HEK293 (cell line): ENCODE data around the gene CXorf66.

Experiments
- AEBP2 ChIP-seq: fragments of 450-650 bp; formaldehyde crosslinking; IDR thresholded peaks from 2 replicates; pipeline ENCODE4 v1.5.1; 2016; ENCODE audit warnings: missing biosample characterization, missing genetic modification characterization, borderline replicate concordance
- GFI1B ChIP-seq: fragments of 450-650 bp; formaldehyde crosslinking; IDR thresholded peaks from 2 replicates; pipeline ENCODE4 v1.5.1; 2016; ENCODE audit warnings: missing biosample characterization, missing genetic modification characterization
- GLI2 ChIP-seq: fragments of 450-650 bp; formaldehyde crosslinking; IDR thresholded peaks from 2 replicates; pipeline ENCODE4; 2017; ENCODE audit warnings: missing biosample characterization, missing genetic modification characterization, low read depth, borderline replicate concordance
- HOXC10 ChIP-seq: sonication (generic); formaldehyde crosslinking; IDR thresholded peaks from 2 replicates; pipeline ENCODE4 v1.8.1; 2023; ENCODE audit warnings: mild to moderate bottlenecking, missing genetic modification reagents
- KLF17 ChIP-seq: fragments of 450-650 bp; formaldehyde crosslinking; IDR thresholded peaks from 2 replicates; pipeline ENCODE4 v1.5.1; 2016; ENCODE audit warnings: missing biosample characterization, missing genetic modification characterization
- KLF7 ChIP-seq: fragments of 450-650 bp; formaldehyde crosslinking; IDR thresholded peaks from 2 replicates; pipeline ENCODE4 v1.5.1; 2016; ENCODE audit warnings: missing biosample characterization, missing genetic modification characterization, borderline replicate concordance
- REPIN1 ChIP-seq: fragments of 450-650 bp; formaldehyde crosslinking; IDR thresholded peaks from 2 replicates; pipeline ENCODE4 v1.5.1; 2017; ENCODE audit warnings: missing biosample characterization, missing genetic modification characterization, low read depth
- TRIM28 ChIP-seq: IDR thresholded peaks from 2 replicates; pipeline ENCODE4 v1.6.1; 2011; ENCODE audit warnings: low read length, control low read depth, borderline replicate concordance
- ZBTB10 ChIP-seq: fragments of 450-650 bp; formaldehyde crosslinking; IDR thresholded peaks from 2 replicates; pipeline ENCODE4 v1.5.1; 2016; ENCODE audit warnings: missing biosample characterization, missing genetic modification characterization
- ZNF146 ChIP-seq: fragments of 450-650 bp; formaldehyde crosslinking; IDR thresholded peaks from 2 replicates; pipeline ENCODE4 v1.5.1; 2016; ENCODE audit warnings: missing biosample characterization, missing genetic modification characterization
- ZNF18 ChIP-seq: fragments of 450-650 bp; formaldehyde crosslinking; IDR thresholded peaks from 2 replicates; pipeline ENCODE4 v1.5.1; 2016; ENCODE audit warnings: missing biosample characterization, missing genetic modification characterization
- ZNF211 ChIP-seq: fragments of 450-650 bp; formaldehyde crosslinking; IDR thresholded peaks from 2 replicates; pipeline ENCODE4 v1.5.1; 2016; ENCODE audit warnings: low read depth, missing biosample characterization, missing genetic modification characterization
- ZNF239 ChIP-seq: fragments of 450-650 bp; formaldehyde crosslinking; IDR thresholded peaks from 2 replicates; pipeline ENCODE4 v1.5.1; 2016; ENCODE audit warnings: missing biosample characterization, missing genetic modification characterization
- ZNF26 ChIP-seq: fragments of 450-650 bp; formaldehyde crosslinking; IDR thresholded peaks from 2 replicates; pipeline ENCODE4 v1.5.1; 2016; ENCODE audit warnings: missing biosample characterization, missing genetic modification characterization
- ZNF37A ChIP-seq: fragments of 450-650 bp; IDR thresholded peaks from 2 replicates; pipeline ENCODE4 v1.5.1; 2018; ENCODE audit warnings: missing biosample characterization, missing genetic modification characterization
- ZNF514 ChIP-seq: fragments of 450-650 bp; formaldehyde crosslinking; IDR thresholded peaks from 2 replicates; pipeline ENCODE4 v1.5.1; 2016; ENCODE audit warnings: missing biosample characterization, missing genetic modification characterization
- ZNF529 ChIP-seq: fragments of 450-650 bp; formaldehyde crosslinking; IDR thresholded peaks from 2 replicates; pipeline ENCODE4 v1.5.1; 2017; ENCODE audit warnings: missing genetic modification characterization, missing biosample characterization; ENCODE audit not compliant: insufficient replicate concordance
- ZNF544 ChIP-seq: fragments of 450-650 bp; formaldehyde crosslinking; IDR thresholded peaks from 2 replicates; pipeline ENCODE4 v1.5.0; 2017; ENCODE audit warnings: missing biosample characterization, missing genetic modification characterization
- ZNF571 ChIP-seq: fragments of 450-650 bp; formaldehyde crosslinking; IDR thresholded peaks from 2 replicates; pipeline ENCODE4 v1.5.0; 2017; ENCODE audit warnings: missing biosample characterization, missing genetic modification characterization
- ZNF610 ChIP-seq: fragments of 450-650 bp; formaldehyde crosslinking; IDR thresholded peaks from 2 replicates; pipeline ENCODE4 v1.5.1; 2016; ENCODE audit warnings: missing biosample characterization, missing genetic modification characterization, borderline replicate concordance
- ZNF624 ChIP-seq: fragments of 450-650 bp; formaldehyde crosslinking; IDR thresholded peaks from 2 replicates; pipeline ENCODE4 v1.5.1; 2017; ENCODE audit warnings: missing biosample characterization, missing genetic modification characterization
- ZNF704 ChIP-seq: fragments of 450-650 bp; formaldehyde crosslinking; IDR thresholded peaks from 2 replicates; pipeline ENCODE4 v1.5.1; 2016; ENCODE audit warnings: missing biosample characterization, missing genetic modification characterization
- ZNF747 ChIP-seq: fragments of 450-650 bp; formaldehyde crosslinking; IDR thresholded peaks from 2 replicates; pipeline ENCODE4 v1.5.1; 2016; ENCODE audit warnings: missing biosample characterization, missing genetic modification characterization
- ZNF76 ChIP-seq: fragments of 450-650 bp; formaldehyde crosslinking; IDR thresholded peaks from 2 replicates; pipeline ENCODE4; 2016; ENCODE audit warnings: low read depth, missing biosample characterization, missing genetic modification characterization, borderline replicate concordance
- ZNF768 ChIP-seq: fragments of 450-650 bp; formaldehyde crosslinking; IDR thresholded peaks from 2 replicates; pipeline ENCODE4 v1.5.1; 2018; ENCODE audit warnings: missing biosample characterization, mild to moderate bottlenecking, missing genetic modification characterization
- ZNF777 ChIP-seq: fragments of 450-650 bp; formaldehyde crosslinking; IDR thresholded peaks from 2 replicates; pipeline ENCODE4 v1.5.1; 2017; ENCODE audit warnings: missing biosample characterization, missing genetic modification characterization, borderline replicate concordance
- ZNF837 ChIP-seq: fragments of 450-650 bp; formaldehyde crosslinking; IDR thresholded peaks from 2 replicates; pipeline ENCODE4 v1.5.1; 2016; ENCODE audit warnings: missing biosample characterization, missing genetic modification characterization
- ZXDB ChIP-seq: fragments of 450-650 bp; formaldehyde crosslinking; IDR thresholded peaks from 2 replicates; pipeline ENCODE4 v1.5.1; 2016; ENCODE audit warnings: missing biosample characterization, missing genetic modification characterization

The CXorf66 gene

GRCh38 chrX:139932901-139933796, 32.2 kb downstream of the CXorf66 start, which contains the start of gene ATP11C (continued):
- peak; percentile 55; the same call in 1 of the 2 replicates for TF ChIP-seq ZNF704 (tag by site-specific recombination)
- no peak for TF ChIP-seq ZNF239 (tag by site-specific recombination)
- no peak for TF ChIP-seq ZNF37A (tag by site-specific recombination)
- no peak for TF ChIP-seq ZNF514
- no peak for TF ChIP-seq REPIN1 (tag by site-specific recombination)
- TF ChIP-seq HOXC10, result no peak
- TF ChIP-seq AEBP2 (tag by site-specific recombination), result no peak
- no peak for TF ChIP-seq ZNF777 (tag by site-specific recombination)
- TF ChIP-seq GLI2 (tag by site-specific recombination), result no peak
- peak; percentile 43; the same call in 1 of the 2 replicates for TF ChIP-seq ZXDB (tag by site-specific recombination)
- TF ChIP-seq ZNF571, result no peak
- no peak for TF ChIP-seq TRIM28
- no peak for TF ChIP-seq GFI1B
- TF ChIP-seq ZNF146 (tag by site-specific recombination), result no peak
- TF ChIP-seq ZNF18 (tag by site-specific recombination), result no peak
- no peak for TF ChIP-seq ZNF747 (tag by site-specific recombination)
- peak; percentile 77 for TF ChIP-seq ZNF76 (tag by site-specific recombination)
- TF ChIP-seq ZNF610, result no peak
- TF ChIP-seq KLF7 (tag by site-specific recombination), result no peak; the same call in 1 of the 2 replicates
- TF ChIP-seq KLF17 (tag by site-specific recombination), result no peak
- TF ChIP-seq ZNF26 (tag by site-specific recombination), result no peak
- no peak for TF ChIP-seq ZNF529 (tag by site-specific recombination)
- TF ChIP-seq ZBTB10, result no peak
- TF ChIP-seq ZNF768, result no peak
- TF ChIP-seq ZNF837 (tag by site-specific recombination), result no peak
- no peak for TF ChIP-seq ZNF624 (tag by site-specific recombination)
- no peak for TF ChIP-seq ZNF544
- TF ChIP-seq ZNF211 (tag by site-specific recombination), result no peak
